Activated CD8-positive, alpha-beta memory T cell treated with anti-CD3 and anti-CD28 coated beads, Interleukin-2, amount 10 ng/mL, durations not matched to agents 7 days and 5 days (primary cell): Measurements from ENCODE around the gene TIRAP. TPM values are rescaled to one million over a fixed set of nuclear protein-coding genes. Genes with fewer than 3 reads are reported as not detected.

Experiments used
- total RNA-seq, 2 experiments: library from RNA; stranded (reverse); gene quantifications; one replicate each; pipeline ENCODE4 v1.2.3, GENCODE V29; 2021

TIRAP gene
- total RNA-seq, 2 experiments from 2014 or later, result 14.3 to 14.8 TPM

Other genes with a start within 250 kb of the TIRAP start
- gene CDON, start 220.2 kb upstream of the TIRAP start, total RNA-seq, result 1 to 10 TPM; 1.5 to 1.8 TPM
- gene RPUSD4, start 71.4 kb upstream of the TIRAP start, total RNA-seq, result 10 to 100 TPM; 32.0 to 38.8 TPM
- gene FAM118B, start 71.3 kb upstream of the TIRAP start, total RNA-seq, result 10 to 100 TPM in 1 of 2 experiments, 1 to 10 TPM in 1; 9.9 to 14.7 TPM
- gene SRPRA, start 14.2 kb upstream of the TIRAP start, total RNA-seq, result 100 to 1,000 TPM; 100 to 134 TPM
- 10 to 100 TPM; 44.7 to 46.8 TPM for gene FOXRED1, start 13.9 kb upstream of the TIRAP start, total RNA-seq
- 10 to 100 TPM; 40.6 to 41.9 TPM for gene DCPS, start 21.0 kb downstream of the TIRAP start, total RNA-seq
- gene ST3GAL4, start 72.6 kb downstream of the TIRAP start, total RNA-seq, result 10 to 100 TPM in 1 of 2 experiments, 1 to 10 TPM in 1; 8.8 to 11.5 TPM